ENCODE data around the gene NFIA. TPM values are rescaled to one million over a fixed set of nuclear protein-coding genes. Genes with fewer than 3 reads are reported as not detected.

NFIA gene
- total and polyA plus RNA-seq, 2 donors (not counting 1 experiment from before 2014, with no cell fraction given) = 0.28 to 0.54 TPM

DNA sequence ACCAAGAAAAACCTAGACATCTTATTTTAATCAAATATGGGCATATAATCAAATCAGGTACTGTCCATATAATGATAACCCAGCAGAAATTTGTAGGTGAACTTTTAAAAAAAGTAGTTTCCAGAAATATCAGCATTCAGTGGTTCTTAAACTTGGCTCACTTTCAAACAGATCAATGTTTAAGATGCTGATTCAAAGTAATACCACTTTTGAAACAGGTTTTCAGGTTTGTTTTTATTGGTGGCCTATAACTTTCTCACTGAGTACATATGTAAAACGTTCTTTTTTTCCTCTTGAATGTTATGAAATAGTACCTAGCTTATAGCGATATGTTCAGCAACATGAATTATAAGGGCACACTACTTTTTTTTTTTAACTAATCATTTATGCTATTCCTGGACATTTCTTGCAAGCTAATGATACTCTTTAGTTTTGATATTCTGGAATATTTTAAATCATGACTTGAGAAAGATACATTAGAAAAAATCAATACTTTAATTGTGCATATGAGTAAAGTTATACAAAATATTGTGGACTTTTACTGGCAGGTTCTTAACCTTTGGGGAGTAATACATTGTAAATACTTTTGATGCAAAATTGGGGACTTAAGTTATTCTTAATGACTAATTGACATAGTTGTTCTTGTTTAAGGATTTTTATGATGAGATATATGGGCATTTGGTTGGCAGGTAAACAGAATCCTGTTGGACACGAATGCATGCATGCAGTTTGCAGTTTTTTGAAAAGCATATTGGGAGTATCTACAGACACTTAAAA lies 3.0 kb downstream of the NFIA start:
- no peak overlapping the region for H2AFZ ChIP-seq (ENCODE audit: insufficient read depth, low read depth, low read length, poor library complexity, severe bottlenecking)
- H3K27me3 Mint-ChIP-seq = peaks cover 46% of the 10 kb centered on the region
- CTCF ChIA-PET = interaction anchor here (1.0 kb wide), 1 partner anchor 37 kb away, joined by 3 read pairs; no protein-coding TSS in a partner anchor
- H3K9ac ChIP-seq (ENCODE audit: low read length) = no peak overlapping the region
- no CpG with 5 or more reads among the region's 3 CpGs for whole genome bisulfite sequencing (ENCODE audit: insufficient coverage)
- POLR2A ChIA-PET = no interaction called here
- intact Hi-C loops (cut with micrococcal nuclease) = no loop called here
- H3K4me3 ChIP-seq (ENCODE audit: control extremely low read depth in 1 of 5, extremely low read depth in 1 of 5, insufficient read depth in 1 of 5, low read depth in 2 of 5, low read length in 4 of 5) = no peak overlapping the region
- no peaks in the 10 kb centered on the region for H3K36me3 ChIP-seq (replicated peaks in 1 of 2; ENCODE audit: control extremely low read depth in 1 of 2, control insufficient read depth in 1 of 2, extremely low read depth in 1 of 2, insufficient read depth in 2 of 2, low read length in 1 of 2)
- no peak overlapping the region for H3K27ac Mint-ChIP-seq
- H3K27me3 ChIP-seq (replicated peaks in 1 of 4; ENCODE audit: control extremely low read depth in 1 of 4, control insufficient read depth in 3 of 4, insufficient read depth in 4 of 4, low read length in 3 of 4) = peaks cover 0 to 42% (median 35%) of the 10 kb centered on the region in 4 experiments
- peak; percentile 1 for TF ChIP-seq EZH2 (IDR thresholded peaks at IDR 0.05; ENCODE audit: borderline replicate concordance, insufficient read depth, low read depth, low read length, poor library complexity, severe bottlenecking)
- TF ChIP-seq, protein P1, sequence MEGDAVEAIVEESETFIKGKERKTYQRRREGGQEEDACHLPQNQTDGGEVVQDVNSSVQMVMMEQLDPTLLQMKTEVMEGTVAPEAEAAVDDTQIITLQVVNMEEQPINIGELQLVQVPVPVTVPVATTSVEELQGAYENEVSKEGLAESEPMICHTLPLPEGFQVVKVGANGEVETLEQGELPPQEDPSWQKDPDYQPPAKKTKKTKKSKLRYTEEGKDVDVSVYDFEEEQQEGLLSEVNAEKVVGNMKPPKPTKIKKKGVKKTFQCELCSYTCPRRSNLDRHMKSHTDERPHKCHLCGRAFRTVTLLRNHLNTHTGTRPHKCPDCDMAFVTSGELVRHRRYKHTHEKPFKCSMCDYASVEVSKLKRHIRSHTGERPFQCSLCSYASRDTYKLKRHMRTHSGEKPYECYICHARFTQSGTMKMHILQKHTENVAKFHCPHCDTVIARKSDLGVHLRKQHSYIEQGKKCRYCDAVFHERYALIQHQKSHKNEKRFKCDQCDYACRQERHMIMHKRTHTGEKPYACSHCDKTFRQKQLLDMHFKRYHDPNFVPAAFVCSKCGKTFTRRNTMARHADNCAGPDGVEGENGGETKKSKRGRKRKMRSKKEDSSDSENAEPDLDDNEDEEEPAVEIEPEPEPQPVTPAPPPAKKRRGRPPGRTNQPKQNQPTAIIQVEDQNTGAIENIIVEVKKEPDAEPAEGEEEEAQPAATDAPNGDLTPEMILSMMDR (IDR thresholded peaks at IDR 0.05) = no peak
- DNase-seq (no peak), ATAC-seq (ENCODE audit: low read depth) (no peak)
- H3K9me3 ChIP-seq (ENCODE audit: control extremely low read depth in 1 of 3, control insufficient read depth in 2 of 3, insufficient read depth in 1 of 3, low read length in 2 of 3) = no peaks in the 10 kb centered on the region
- H3K4me1 Mint-ChIP-seq = peaks cover 16% of the 10 kb centered on the region
- no peaks in the 10 kb centered on the region for H4K20me1 ChIP-seq (ENCODE audit: control insufficient read depth, insufficient read depth, low read length, poor library complexity, severe bottlenecking)
- H3K79me2 ChIP-seq (ENCODE audit: control insufficient read depth, insufficient read depth, low read length) = no peaks in the 10 kb centered on the region
- no peak overlapping the region for H3K27ac ChIP-seq (ENCODE audit: low read length in 2 of 2)
- H3K9me3 Mint-ChIP-seq (ENCODE audit: insufficient read depth) = no peaks in the 10 kb centered on the region
- no peak overlapping the region for H3K4me2 ChIP-seq (replicated peaks; ENCODE audit: low read depth, low read length, poor library complexity, severe bottlenecking)
- H3K4me3 Mint-ChIP-seq = no peak overlapping the region
- H3K4me1 ChIP-seq (ENCODE audit: control insufficient read depth in 2 of 2, insufficient read depth in 2 of 2, low read length in 2 of 2) = peaks cover 18 to 25% of the 10 kb centered on the region in 2 donors

DNA sequence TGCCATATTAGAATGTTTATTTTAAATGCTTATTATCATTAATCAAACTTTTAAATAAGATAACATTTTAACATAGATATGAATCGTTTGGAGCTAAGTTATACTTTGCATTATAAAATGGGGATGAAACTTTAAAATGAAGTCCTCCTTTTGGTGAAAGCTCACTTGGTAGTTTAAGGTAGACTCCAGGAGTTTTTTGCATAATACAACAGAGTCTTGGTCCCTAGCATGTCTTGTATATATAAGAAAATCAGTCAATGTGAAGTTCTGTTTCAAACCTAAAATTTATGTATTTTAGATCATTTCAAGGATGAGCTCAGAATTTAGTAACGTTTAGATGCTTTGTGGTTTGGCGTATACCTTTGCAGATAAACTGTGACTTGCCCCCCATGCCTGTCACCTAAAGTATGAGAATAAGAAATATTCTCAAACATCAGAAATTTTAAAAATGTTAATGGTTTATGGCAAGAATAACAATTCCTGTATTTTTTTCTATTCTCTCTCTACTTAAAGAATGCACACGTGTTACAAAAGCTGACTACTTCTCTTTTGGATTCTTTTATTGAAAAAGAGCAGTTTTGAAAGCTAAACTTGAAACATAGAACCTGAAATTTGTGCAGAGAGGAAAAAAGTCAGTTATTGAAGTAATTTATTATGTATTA lies 3.8 kb downstream of the NFIA start:
- Histone ChIP-seq H3K9ac (ENCODE audit: low read length) (no peak overlapping the region), H3K27ac (ENCODE audit: low read length in 2 of 2) (no peak overlapping the region), H4K20me1 (ENCODE audit: control insufficient read depth, insufficient read depth, low read length, poor library complexity, severe bottlenecking) (no peaks in the 10 kb centered on the region), H3K79me2 (ENCODE audit: control insufficient read depth, insufficient read depth, low read length) (no peaks in the 10 kb centered on the region), H3K4me2 (replicated peaks; ENCODE audit: low read depth, low read length, poor library complexity, severe bottlenecking) (no peak overlapping the region), H3K4me3 (ENCODE audit: control extremely low read depth in 1 of 5, extremely low read depth in 1 of 5, insufficient read depth in 1 of 5, low read depth in 2 of 5, low read length in 4 of 5) (no peak overlapping the region), H3K36me3 (replicated peaks in 1 of 2; ENCODE audit: control extremely low read depth in 1 of 2, control insufficient read depth in 1 of 2, extremely low read depth in 1 of 2, insufficient read depth in 2 of 2, low read length in 1 of 2) (no peaks in the 10 kb centered on the region), H2AFZ (ENCODE audit: insufficient read depth, low read depth, low read length, poor library complexity, severe bottlenecking) (no peak overlapping the region), H3K9me3 (ENCODE audit: control extremely low read depth in 1 of 3, control insufficient read depth in 2 of 3, insufficient read depth in 1 of 3, low read length in 2 of 3) (no peaks in the 10 kb centered on the region), H3K4me1 (ENCODE audit: control insufficient read depth in 2 of 2, insufficient read depth in 2 of 2, low read length in 2 of 2) (peaks cover 18 to 20% of the 10 kb centered on the region in 2 donors), H3K27me3 (replicated peaks in 1 of 4; ENCODE audit: control extremely low read depth in 1 of 4, control insufficient read depth in 3 of 4, insufficient read depth in 4 of 4, low read length in 3 of 4) (peaks cover 0 to 35% (median 27%) of the 10 kb centered on the region in 4 experiments)
- TF ChIP-seq EZH2 (IDR thresholded peaks at IDR 0.05; ENCODE audit: borderline replicate concordance, insufficient read depth, low read depth, low read length, poor library complexity, severe bottlenecking) = no peak
- TF ChIP-seq, protein P1 (IDR thresholded peaks at IDR 0.05) = no peak
- DNase-seq = no peak
- no CpG with 5 or more reads among the region's 4 CpGs for WGBS (ENCODE audit: insufficient coverage)
- ATAC-seq (ENCODE audit: low read depth) = no peak
- intact Hi-C loops (cut with micrococcal nuclease) = no loop called here
- peaks cover 42% of the 10 kb centered on the region for H3K27me3 Mint-ChIP-seq
- no peaks in the 10 kb centered on the region for H3K9me3 Mint-ChIP-seq (ENCODE audit: insufficient read depth)
- POLR2A ChIA-PET = no interaction called here
- H3K27ac Mint-ChIP-seq = no peak overlapping the region
- H3K4me1 Mint-ChIP-seq = peaks cover 12% of the 10 kb centered on the region
- CTCF ChIA-PET = interaction anchor here (0.7 to 0.9 kb wide), 2 partner anchors 36 to 44 kb away, joined by 3 read pairs; no protein-coding TSS in a partner anchor
- no peak overlapping the region for H3K4me3 Mint-ChIP-seq

All from B cell (primary cell).